WI38 (cell line): ENCODE measurements around the gene ZNF609.

Experiments
- H3K4me3 ChIP-seq: 2 replicates; pipeline ENCODE4 v1.5.1; 2011; ENCODE audit warnings: low read depth, mild to moderate bottlenecking, control low read depth, low read length
- CTCF ChIP-seq: IDR thresholded peaks from 2 replicates; pipeline ENCODE4 v1.5.1; 2012; ENCODE audit warnings: low read depth, mild to moderate bottlenecking, control low read depth, low read length

The ZNF609 gene

DNA sequence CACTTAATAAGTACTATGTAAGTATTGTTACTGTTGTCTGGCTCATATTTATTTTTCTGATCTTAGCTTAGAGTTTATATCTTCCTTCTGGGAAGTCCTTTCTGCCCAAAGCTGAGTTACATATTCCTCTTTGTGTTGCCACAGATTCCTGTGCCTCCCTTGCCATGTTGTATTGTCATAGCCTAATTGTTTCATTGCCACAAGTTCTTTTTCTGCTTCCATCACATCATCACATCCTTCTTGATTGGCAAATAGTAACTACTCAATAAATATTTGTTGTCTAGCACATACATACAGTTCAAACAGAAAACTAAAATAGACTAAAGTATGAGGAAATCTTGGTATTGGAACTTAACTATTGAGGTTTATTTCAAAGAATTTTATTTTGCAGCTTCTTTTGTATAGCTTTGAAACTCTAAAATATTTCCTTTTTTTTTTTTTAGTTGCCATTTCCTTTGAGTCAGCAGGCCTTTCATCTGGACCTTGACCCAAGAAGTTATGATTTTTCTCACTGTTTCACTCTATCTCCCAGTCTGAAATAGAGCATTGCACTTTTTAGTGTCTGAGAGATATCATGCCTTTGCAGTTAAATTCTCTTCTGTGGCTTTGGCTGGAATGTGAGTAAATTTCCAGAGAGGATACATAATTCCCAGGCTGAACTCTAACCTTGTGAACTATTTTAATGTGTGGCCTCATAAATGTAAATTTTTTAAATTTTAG, 98.2 kb downstream of the ZNF609 start:
- H3K4me3 ChIP-seq: no peak overlapping the region
- TF ChIP-seq CTCF: no peak

- no peak overlapping the region for H3K4me3 ChIP-seq
- no peak for TF ChIP-seq CTCF
Measured at GRCh38 chr15:64559243-64559642, 98.9 kb downstream of the ZNF609 start.

DNA sequence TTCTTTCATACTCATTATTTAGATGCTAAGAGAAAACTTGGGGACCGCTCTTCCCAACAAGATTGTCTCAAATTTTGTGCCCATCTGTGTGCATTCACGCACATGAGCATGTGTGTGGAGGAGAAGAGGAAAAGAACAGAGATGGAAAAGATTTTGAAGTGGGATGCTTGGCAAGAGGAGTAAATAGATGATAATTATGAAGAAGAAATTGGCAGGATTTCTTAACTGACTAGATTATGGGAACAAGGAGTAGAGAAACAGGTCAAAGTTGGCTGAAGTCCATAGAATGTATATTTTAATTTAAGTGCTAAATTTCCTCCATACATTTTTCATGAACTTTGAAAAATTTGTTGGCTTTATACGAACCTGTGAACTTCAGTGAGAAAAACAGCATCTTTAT, 100.1 kb downstream of the ZNF609 start:
- H3K4me3 ChIP-seq: no peak overlapping the region
- no peak for TF ChIP-seq CTCF

- TF ChIP-seq CTCF: no peak
- H3K4me3 ChIP-seq: no peak overlapping the region
Measured at GRCh38 chr15:64560998-64561397, 100.6 kb downstream of the ZNF609 start.

DNA sequence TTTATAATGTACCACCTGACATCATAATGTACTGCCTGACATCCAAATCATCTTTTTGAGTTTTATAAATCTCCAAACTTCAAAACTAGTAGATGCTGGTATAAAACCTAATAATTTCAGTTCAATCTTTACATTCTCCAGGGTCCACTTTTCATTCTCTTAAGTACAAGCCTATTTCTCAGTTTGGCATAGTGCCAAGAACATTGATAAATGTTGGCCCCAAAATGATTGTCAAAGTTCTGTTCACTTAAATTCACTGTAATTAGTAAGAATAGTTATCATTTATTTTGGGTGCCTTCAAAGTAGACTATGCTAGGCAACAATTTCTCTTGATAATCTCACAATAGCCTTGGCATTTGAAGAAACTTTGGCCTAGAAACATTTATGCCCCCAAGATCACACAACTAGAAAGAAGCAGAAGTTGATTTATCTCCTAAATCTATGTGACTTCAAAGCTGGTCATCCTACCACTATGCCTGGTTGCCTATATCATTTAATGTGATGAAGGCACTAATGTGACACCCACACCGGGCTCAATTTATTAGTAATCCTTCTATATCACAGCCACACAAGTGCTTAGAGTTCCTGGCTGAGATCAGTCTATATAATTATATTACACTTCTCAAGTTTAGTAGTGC, 101.7 kb downstream of the ZNF609 start:
- no peak for TF ChIP-seq CTCF
- H3K4me3 ChIP-seq: no peak overlapping the region

DNA sequence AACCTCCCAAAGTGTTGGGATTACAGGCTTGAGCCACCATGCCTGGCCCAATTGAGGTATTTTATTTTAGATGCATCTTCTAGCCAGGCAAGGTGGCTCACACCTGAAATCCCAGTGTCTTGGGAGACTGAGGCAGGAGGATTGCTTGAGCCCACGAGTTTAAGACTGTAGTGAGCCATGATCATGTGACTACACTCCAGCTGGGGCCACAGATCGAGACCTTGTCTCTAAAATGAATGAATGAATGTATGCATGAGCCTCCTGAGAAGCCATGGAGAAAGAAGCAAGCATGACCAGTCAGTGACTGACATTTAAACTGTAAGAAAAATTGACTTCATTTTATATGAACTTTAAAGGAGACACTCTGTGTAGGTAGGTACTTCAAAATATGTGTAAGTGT, 105.7 kb downstream of the ZNF609 start:
- no peak for TF ChIP-seq CTCF
- H3K4me3 ChIP-seq: no peak overlapping the region

- no peak for TF ChIP-seq CTCF
- no peak overlapping the region for H3K4me3 ChIP-seq
Measured at GRCh38 chr15:64566629-64567427, 106.5 kb downstream of the ZNF609 start.
